GM11168 (cell line): Measurements from ENCODE around the gene SOX15.
"Not testable (repeated sequence)": the region's sequence is repeated elsewhere in the genome, so short reads cannot be mapped to it uniquely, and the experiment has no call there.

Experiments
- in situ Hi-C: fragments of 300-500 bp; cut with MboI; formaldehyde crosslinking; loops from one replicate; pipeline ENCODE4 v1.12.0; 2022; ENCODE audit warnings: low sequenced_read_pairs; ENCODE audit not compliant: unreplicated experiment

SOX15 gene

GRCh38 chr17:7611635-7612293 lies 21.9 kb upstream of the SOX15 start:
- in situ Hi-C loops, result no loop called here

GRCh38 chr17:7610641-7611040 lies 20.7 kb upstream of the SOX15 start:
- in situ Hi-C loops, result no loop called here

GRCh38 chr17:7606280-7606679 lies 16.4 kb upstream of the SOX15 start:
- in situ Hi-C loops, result no loop called here

- in situ Hi-C loops, result not testable (repeated sequence)
Observed at GRCh38 chr17:7597561-7597960, 7.7 kb upstream of the SOX15 start.

- in situ Hi-C loops, result no loop called here
Observed at GRCh38 chr17:7593296-7593695, 3.4 kb upstream of the SOX15 start.

- in situ Hi-C loops, result no loop called here
Observed at GRCh38 chr17:7592422-7593021, 2.6 kb upstream of the SOX15 start.

- in situ Hi-C loops, result no loop called here
Observed at GRCh38 chr17:7591596-7591995, 1.7 kb upstream of the SOX15 start.

GRCh38 chr17:7590743-7591142 lies 849 bp upstream of the SOX15 start:
- in situ Hi-C loops, result no loop called here

- in situ Hi-C loops, result no loop called here
Observed at GRCh38 chr17:7589204-7589868, 558 bp downstream of the SOX15 start.

- in situ Hi-C loops, result no loop called here
Observed at GRCh38 chr17:7588553-7589203, 1.2 kb downstream of the SOX15 start.

GRCh38 chr17:7587420-7588151 lies 2.3 kb downstream of the SOX15 start:
- in situ Hi-C loops, result no loop called here

- in situ Hi-C loops, result no loop called here
Observed at GRCh38 chr17:7586673-7587419, 3.0 kb downstream of the SOX15 start.

- in situ Hi-C loops, result no loop called here
Observed at GRCh38 chr17:7583253-7584109, 6.4 kb downstream of the SOX15 start, which contains the start of gene MPDU1. Gene MPDU1, plus strand, starts transcription at chr17:7583852. Its CDS starts 11 bp downstream, at chr17:7583863.

- in situ Hi-C loops, result no loop called here
Observed at GRCh38 chr17:7582396-7583252, 7.3 kb downstream of the SOX15 start.

GRCh38 chr17:7580604-7581575 lies 9.0 kb downstream of the SOX15 start:
- in situ Hi-C loops, result no loop called here

- in situ Hi-C loops, result no loop called here
Observed at GRCh38 chr17:7579834-7580603, 9.9 kb downstream of the SOX15 start.
